ENCODE data around the gene ENAH.

Gene ENAH

DNA sequence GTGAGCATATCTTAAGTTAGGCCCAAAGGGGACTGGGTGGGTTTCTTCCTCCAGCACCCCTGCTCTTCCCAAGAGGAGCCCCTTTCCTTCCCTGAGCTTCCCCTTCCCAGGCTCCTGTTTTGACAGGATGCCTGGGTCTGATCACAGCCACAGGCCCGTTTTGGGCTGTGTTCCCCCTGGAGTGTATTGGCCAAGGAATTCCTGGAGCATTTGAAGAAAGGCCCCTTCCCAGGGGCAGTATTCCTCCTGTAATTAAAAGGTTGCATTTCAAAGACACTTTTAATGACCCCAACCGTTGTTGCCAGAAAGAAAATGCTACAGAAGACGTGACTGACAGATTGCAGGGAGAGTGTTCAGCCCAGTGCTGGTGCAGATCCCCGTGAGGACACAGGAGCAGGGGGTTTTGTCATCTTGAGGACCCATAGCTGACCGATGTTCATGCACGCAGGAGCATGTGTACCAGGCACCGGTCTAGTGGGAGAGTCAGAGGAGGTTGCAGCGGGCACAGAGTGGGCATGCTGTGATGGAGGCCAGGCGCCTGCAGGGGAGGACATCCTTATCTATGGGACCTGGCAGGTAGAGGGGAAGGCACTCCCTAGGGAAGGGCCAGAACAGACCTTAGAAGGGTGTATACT is 205.8 kb downstream of the ENAH start:
- TF ChIP-seq TAF1 (IDR thresholded peaks at IDR 0.05; ENCODE audit: low read depth) (no peak), EGR1 (IDR thresholded peaks at IDR 0.05) (no peak), EP300 (IDR thresholded peaks at IDR 0.05; ENCODE audit: borderline replicate concordance) (no peak), CEBPB (IDR thresholded peaks at IDR 0.05) (no peak), TEAD4 (IDR thresholded peaks at IDR 0.05) (no peak), CREB1 (IDR thresholded peaks at IDR 0.05; ENCODE audit: low read depth) (no peak), MAX (IDR thresholded peaks at IDR 0.05) (no peak), TCF12 (IDR thresholded peaks at IDR 0.05; ENCODE audit: low read depth) (no peak), FOXM1 (IDR thresholded peaks at IDR 0.05; ENCODE audit: borderline replicate concordance, low read depth) (no peak), YY1 (IDR thresholded peaks at IDR 0.05; ENCODE audit: low read depth) (no peak)

- TF ChIP-seq FOXM1 (IDR thresholded peaks at IDR 0.05; ENCODE audit: borderline replicate concordance, low read depth) (no peak), CEBPB (IDR thresholded peaks at IDR 0.05) (no peak)
These were observed 206.3 kb downstream of the ENAH start for GRCh38 chr1:225446595-225446960.

GRCh38 chr1:225445639-225446594 is 207.0 kb downstream of the ENAH start:
- TF ChIP-seq TEAD4 (IDR thresholded peaks at IDR 0.05), result no peak
- TF ChIP-seq EP300 (IDR thresholded peaks at IDR 0.05; ENCODE audit: borderline replicate concordance), result no peak
- no peak for TF ChIP-seq CREB1 (IDR thresholded peaks at IDR 0.05; ENCODE audit: low read depth)
- TF ChIP-seq RAD21 (IDR thresholded peaks at IDR 0.05; ENCODE audit: low read depth), result no peak
- no peak; the same call in 1 of the 2 replicates for TF ChIP-seq MAX (IDR thresholded peaks at IDR 0.05)
- TF ChIP-seq EGR1 (IDR thresholded peaks at IDR 0.05), result no peak
- TF ChIP-seq CEBPB (IDR thresholded peaks at IDR 0.05), result no peak
- TF ChIP-seq, protein P1, sequence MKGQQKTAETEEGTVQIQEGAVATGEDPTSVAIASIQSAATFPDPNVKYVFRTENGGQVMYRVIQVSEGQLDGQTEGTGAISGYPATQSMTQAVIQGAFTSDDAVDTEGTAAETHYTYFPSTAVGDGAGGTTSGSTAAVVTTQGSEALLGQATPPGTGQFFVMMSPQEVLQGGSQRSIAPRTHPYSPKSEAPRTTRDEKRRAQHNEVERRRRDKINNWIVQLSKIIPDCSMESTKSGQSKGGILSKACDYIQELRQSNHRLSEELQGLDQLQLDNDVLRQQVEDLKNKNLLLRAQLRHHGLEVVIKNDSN (IDR thresholded peaks at IDR 0.05), result no peak
- no peak for TF ChIP-seq ZBTB7A (IDR thresholded peaks at IDR 0.05; ENCODE audit: low read depth)
- no peak for TF ChIP-seq FOXM1 (IDR thresholded peaks at IDR 0.05; ENCODE audit: borderline replicate concordance, low read depth)
- TF ChIP-seq NFIC (IDR thresholded peaks at IDR 0.05), result no peak
- TF ChIP-seq TCF12 (IDR thresholded peaks at IDR 0.05; ENCODE audit: low read depth), result no peak
- no peak for TF ChIP-seq REST (IDR thresholded peaks at IDR 0.05; ENCODE audit: low read depth)
- no peak for TF ChIP-seq TAF1 (IDR thresholded peaks at IDR 0.05; ENCODE audit: low read depth)

- TF ChIP-seq RAD21 (IDR thresholded peaks at IDR 0.05; ENCODE audit: low read depth) (no peak), EP300 (IDR thresholded peaks at IDR 0.05; ENCODE audit: borderline replicate concordance) (no peak), NFIC (IDR thresholded peaks at IDR 0.05) (no peak), CREB1 (IDR thresholded peaks at IDR 0.05; ENCODE audit: low read depth) (no peak)
- TF ChIP-seq, protein P1 (IDR thresholded peaks at IDR 0.05), result no peak
These were observed 210.8 kb downstream of the ENAH start for GRCh38 chr1:225442123-225442505.

GRCh38 chr1:225441314-225442122 is 211.4 kb downstream of the ENAH start:
- TF ChIP-seq CREB1 (IDR thresholded peaks at IDR 0.05; ENCODE audit: low read depth) (no peak), TAF1 (IDR thresholded peaks at IDR 0.05; ENCODE audit: low read depth) (no peak), YY1 (IDR thresholded peaks at IDR 0.05; ENCODE audit: low read depth) (no peak), TCF12 (IDR thresholded peaks at IDR 0.05; ENCODE audit: low read depth) (no peak), EP300 (IDR thresholded peaks at IDR 0.05; ENCODE audit: borderline replicate concordance) (no peak), MAX (IDR thresholded peaks at IDR 0.05) (no peak), CEBPB (IDR thresholded peaks at IDR 0.05) (no peak), FOXM1 (IDR thresholded peaks at IDR 0.05; ENCODE audit: borderline replicate concordance, low read depth) (no peak), TEAD4 (IDR thresholded peaks at IDR 0.05) (no peak), NFIC (IDR thresholded peaks at IDR 0.05) (no peak), REST (IDR thresholded peaks at IDR 0.05; ENCODE audit: low read depth) (no peak), ZBTB7A (IDR thresholded peaks at IDR 0.05; ENCODE audit: low read depth) (no peak)
- TF ChIP-seq, protein P1 (IDR thresholded peaks at IDR 0.05), result no peak

All from Ishikawa (cell line).